CD8-positive, alpha-beta memory T cell (primary cell): ENCODE data around the gene ELAVL1. TPM values are rescaled to one million over a fixed set of nuclear protein-coding genes. Genes with fewer than 3 reads are reported as not detected.
"Not testable (repeated sequence)": the region's sequence is repeated elsewhere in the genome, so short reads cannot be mapped to it uniquely, and the experiment has no call there.

Experiments
- CTCF ChIA-PET: fragments of 350-600 bp; sonication (Branson Sonifier 250); formaldehyde crosslinking; loops from one replicate; lab custom pipeline; 2021; ENCODE audit warnings: antibody characterized with exemption; lab: Charles Lee
- POLR2A ChIA-PET: fragments of 350-600 bp; sonication (Branson Sonifier 250); formaldehyde crosslinking; loops from one replicate; lab custom pipeline; 2021; ENCODE audit warnings: antibody characterized with exemption; lab: Charles Lee
- DNase-seq, 5 donors: peaks; one replicate each; pipeline versions ENCODE4 v3.0.0 to v3.0.0-alpha.2; 2020 to 2022; ENCODE audit warnings: mixed read lengths in 1 of 5
- H3K27ac ChIP-seq: one replicate; pipeline ENCODE4 v1.7.0; 2013; ENCODE audit warnings: low read depth, mild to moderate bottlenecking, low read length, moderate library complexity
- H3K27me3 ChIP-seq: 2 replicates; pipeline ENCODE4 v1.7.0; 2013; ENCODE audit warnings: low read length, mild to moderate bottlenecking; ENCODE audit not compliant: insufficient read depth, poor library complexity, severe bottlenecking
- H3K36me3 ChIP-seq: 2 replicates; pipeline ENCODE4 v1.7.0; 2013; ENCODE audit warnings: mild to moderate bottlenecking, low read length, moderate library complexity; ENCODE audit not compliant: insufficient read depth
- H3K4me1 ChIP-seq: 2 replicates; pipeline ENCODE4 v1.7.0; 2013; ENCODE audit warnings: mild to moderate bottlenecking, low read length, moderate library complexity; ENCODE audit not compliant: insufficient read depth
- H3K4me3 ChIP-seq: 2 replicates; pipeline ENCODE4 v1.7.0; 2013; ENCODE audit warnings: mild to moderate bottlenecking, low read length
- H3K9me3 ChIP-seq: 2 replicates; pipeline ENCODE4 v1.7.0; 2013; ENCODE audit warnings: mild to moderate bottlenecking, low read length
- H3K27ac Mint-ChIP-seq, 8 donors: one replicate each; pipeline ENCODE4 v1.8.0; 2020 to 2021; ENCODE audit warnings: mixed read lengths in 8 of 8, mild to moderate bottlenecking in 6 of 8, inconsistent platforms in 3 of 8, moderate library complexity in 3 of 8
- H3K27me3 Mint-ChIP-seq, 2 donors: one replicate each; pipeline ENCODE4 v1.8.0; 2020 to 2021; ENCODE audit warnings: mixed read lengths in 2 of 2, mild to moderate bottlenecking in 1 of 2, moderate library complexity in 1 of 2
- H3K36me3 Mint-ChIP-seq, 3 donors: one replicate each; pipeline ENCODE4 v1.8.0; 2020 to 2021; ENCODE audit warnings: mixed read lengths in 3 of 3, inconsistent platforms in 1 of 3, mild to moderate bottlenecking in 1 of 3
- H3K4me1 Mint-ChIP-seq, 3 donors: one replicate each; pipeline ENCODE4 v1.8.0; 2020 to 2021; ENCODE audit warnings: mixed read lengths in 3 of 3, inconsistent platforms in 1 of 3, mild to moderate bottlenecking in 1 of 3
- H3K4me3 Mint-ChIP-seq, 7 donors: one replicate each; pipeline ENCODE4 v1.8.0; 2020 to 2021; ENCODE audit warnings: mixed read lengths in 7 of 7, mild to moderate bottlenecking in 6 of 7, moderate library complexity in 4 of 7, inconsistent platforms in 2 of 7
- H3K9me3 Mint-ChIP-seq, 5 donors: one replicate each; pipeline ENCODE4 v1.8.0; 2020 to 2022; ENCODE audit warnings: mixed read lengths in 5 of 5, mild to moderate bottlenecking in 3 of 5, moderate library complexity in 2 of 5, inconsistent platforms in 1 of 5
- polyA plus RNA-seq: library from polyadenylated mRNA; unstranded; fragments of 300-500 nt; fragmentation: Illumina TruSeq; gene quantifications from one replicate; pipeline ENCODE4 v1.2.3, GENCODE V29; 2021
- total RNA-seq, 2 experiments: library from RNA; stranded (reverse); gene quantifications; one replicate each; pipeline ENCODE4 v1.2.3, GENCODE V29; 2021

ELAVL1 gene
- total and polyA plus RNA-seq, 3 experiments from 2014 or later: 63.3 to 164 (median 156) TPM

DNA sequence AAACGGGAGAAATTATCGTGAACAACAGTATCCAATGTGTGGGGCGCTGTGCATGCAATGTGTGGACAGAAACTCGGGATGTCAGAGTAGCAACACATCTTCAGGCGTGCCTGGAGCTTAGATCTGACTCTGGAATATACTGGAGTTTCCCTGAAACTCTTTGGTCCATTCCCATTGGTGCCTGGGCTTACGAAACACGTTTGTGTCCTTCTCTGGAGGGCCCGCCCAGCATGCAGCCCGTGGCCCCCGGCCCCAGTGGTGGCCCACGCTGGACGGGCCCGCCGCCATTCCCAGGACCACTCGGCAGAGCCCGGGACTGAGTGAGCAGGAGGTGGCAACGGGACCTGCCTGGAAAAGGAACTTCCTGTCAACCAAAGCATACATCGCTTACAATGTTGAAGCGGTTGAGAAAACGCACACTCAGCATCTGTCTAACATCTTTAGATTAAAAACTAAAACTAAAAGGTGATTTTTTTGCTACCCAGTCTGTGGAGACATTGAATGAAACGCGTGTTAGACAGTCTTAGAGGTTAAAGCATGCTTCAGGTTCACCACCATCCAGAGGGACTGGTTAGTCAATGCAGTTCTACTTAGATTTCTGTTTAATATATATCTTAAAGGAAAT is 42.7 kb downstream of the ELAVL1 start:
- Histone ChIP-seq H3K27ac (no peak overlapping the region), H3K27me3 (no peaks in the 10 kb centered on the region), H3K36me3 (peaks cover 5% of the 10 kb centered on the region), H3K4me1 (no peaks in the 10 kb centered on the region), H3K9me3 (no peaks in the 10 kb centered on the region), H3K4me3 (no peak overlapping the region)
- CTCF ChIA-PET: no interaction called here
- H3K27me3 Mint-ChIP-seq: peaks cover 0 to 1% of the 10 kb centered on the region in 2 donors
- H3K9me3 Mint-ChIP-seq: no peaks in the 10 kb centered on the region
- no peak overlapping the region for H3K4me3 Mint-ChIP-seq
- H3K4me1 Mint-ChIP-seq: no peaks in the 10 kb centered on the region
- H3K27ac Mint-ChIP-seq: peak overlapping the region in 1 of 8 donors; percentile 38
- H3K36me3 Mint-ChIP-seq: peaks cover 4 to 71% (median 7%) of the 10 kb centered on the region in 3 donors
- POLR2A ChIA-PET: no interaction called here
- DNase-seq: no peak

DNA sequence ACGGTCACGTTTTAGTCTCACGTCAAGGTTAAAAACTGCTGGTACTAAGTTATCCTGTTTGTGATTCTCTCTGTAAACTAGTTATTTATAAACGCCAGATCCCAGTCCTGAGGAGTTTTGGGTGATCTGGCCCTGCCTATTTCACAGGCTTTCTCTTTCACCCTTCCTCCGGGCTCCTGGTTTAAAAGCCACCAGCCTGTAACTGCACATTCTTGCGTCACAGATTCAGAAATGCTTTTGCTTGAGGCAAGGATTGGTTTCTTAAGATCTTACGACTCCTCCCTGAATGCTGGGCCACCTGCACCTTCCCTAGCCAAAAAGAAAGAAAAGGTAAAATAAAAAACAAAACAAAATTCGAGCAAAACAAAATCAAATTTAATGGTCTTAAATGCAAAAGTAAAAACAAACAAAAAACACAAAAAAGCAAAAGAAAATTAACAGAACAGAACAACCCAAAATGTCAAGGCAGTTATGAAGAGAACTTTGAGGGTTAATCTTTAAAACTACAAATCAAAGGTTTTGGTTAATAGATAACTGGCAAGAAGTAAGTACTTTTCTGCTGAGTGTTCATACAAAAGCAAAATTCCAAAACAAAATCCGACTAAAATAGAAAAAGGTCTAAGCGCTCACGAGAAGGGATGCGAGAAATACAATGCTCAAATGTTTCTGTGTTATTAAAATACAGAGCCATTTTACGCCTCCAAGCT is 43.4 kb downstream of the ELAVL1 start:
- Mint-ChIP-seq H3K27ac (peak overlapping the region in 1 of 8 donors; percentile 56), H3K27me3 (peaks cover 0 to 1% of the 10 kb centered on the region in 2 donors), H3K36me3 (peaks cover 4 to 66% (median 7%) of the 10 kb centered on the region in 3 donors), H3K9me3 (no peaks in the 10 kb centered on the region), H3K4me1 (no peaks in the 10 kb centered on the region), H3K4me3 (no peak overlapping the region)
- ChIA-PET CTCF (no interaction called here), POLR2A (no interaction called here)
- no peak overlapping the region for H3K27ac ChIP-seq
- peaks cover 5% of the 10 kb centered on the region for H3K36me3 ChIP-seq
- H3K27me3 ChIP-seq: no peaks in the 10 kb centered on the region
- H3K4me1 ChIP-seq: no peaks in the 10 kb centered on the region
- no peak for DNase-seq
- H3K4me3 ChIP-seq: no peak overlapping the region
- no peaks in the 10 kb centered on the region for H3K9me3 ChIP-seq

DNA sequence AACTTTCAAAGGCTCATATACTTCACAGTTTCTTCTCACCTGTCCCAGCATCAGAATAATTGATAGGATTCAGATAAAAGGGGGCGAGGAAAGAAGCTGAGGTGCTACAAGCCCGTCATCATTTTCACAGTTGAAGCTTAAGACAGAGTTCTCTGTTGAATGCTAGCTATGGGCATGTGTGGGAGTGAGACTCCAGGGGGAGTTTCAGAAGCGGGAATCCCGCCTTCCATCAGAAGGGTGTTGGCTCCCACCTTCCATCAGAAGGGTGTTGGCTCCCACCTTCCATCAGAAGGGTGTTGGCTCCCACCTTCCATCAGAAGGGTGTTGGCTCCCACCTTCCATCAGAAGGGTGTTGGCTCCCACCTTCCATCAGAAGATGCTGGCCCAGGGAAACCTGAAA is 44.4 kb downstream of the ELAVL1 start:
- H3K36me3 ChIP-seq, CTCF ChIA-PET, H3K27me3 ChIP-seq, H3K4me1 ChIP-seq, H3K4me3 ChIP-seq, H3K4me1 Mint-ChIP-seq, H3K9me3 ChIP-seq, H3K27me3 Mint-ChIP-seq, H3K27ac ChIP-seq, DNase-seq, POLR2A ChIA-PET, H3K9me3 Mint-ChIP-seq, H3K4me3 Mint-ChIP-seq, H3K27ac Mint-ChIP-seq: not testable (repeated sequence)
- H3K36me3 Mint-ChIP-seq: peaks cover 4 to 57% (median 4%) of the 10 kb centered on the region in 3 donors

DNA sequence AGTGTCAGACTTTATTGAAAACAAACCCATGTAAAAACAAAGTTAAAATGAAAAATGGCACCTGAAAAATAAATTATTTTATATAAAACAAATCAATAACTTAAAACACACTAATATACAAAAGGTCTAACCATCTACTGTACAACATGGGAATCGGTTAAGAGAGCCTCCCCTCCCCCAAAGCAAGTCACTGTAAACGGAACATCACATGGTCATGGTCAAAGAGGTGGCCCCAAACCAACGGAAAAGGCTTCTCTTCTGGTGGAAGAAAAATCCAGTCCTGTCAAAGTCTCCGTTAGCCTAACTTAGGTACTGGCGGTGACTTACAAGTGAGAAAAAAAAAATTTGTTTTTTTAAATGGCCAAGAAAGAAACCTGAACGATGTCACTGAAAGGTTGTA is 46.2 kb downstream of the ELAVL1 start:
- no peak for DNase-seq
- no peak overlapping the region for H3K27ac ChIP-seq
- no peaks in the 10 kb centered on the region for H3K4me1 ChIP-seq
- H3K9me3 Mint-ChIP-seq: no peaks in the 10 kb centered on the region
- no peak overlapping the region for H3K4me3 Mint-ChIP-seq
- ChIA-PET CTCF (interaction anchor here (1.3 kb wide), 1 partner anchor 15 kb away, joined by 5 read pairs; the partner anchor contains the start of gene TIMM44), POLR2A (no interaction called here)
- peaks cover 4 to 43% (median 4%) of the 10 kb centered on the region in 3 donors for H3K36me3 Mint-ChIP-seq
- no peaks in the 10 kb centered on the region for H3K4me1 Mint-ChIP-seq
- H3K36me3 ChIP-seq: peaks cover 5% of the 10 kb centered on the region
- no peaks in the 10 kb centered on the region for H3K9me3 ChIP-seq
- peak overlapping the region in 1 of 8 donors; percentile 73 for H3K27ac Mint-ChIP-seq
- no peaks in the 10 kb centered on the region for H3K27me3 Mint-ChIP-seq
- H3K27me3 ChIP-seq: no peaks in the 10 kb centered on the region
- H3K4me3 ChIP-seq: no peak overlapping the region

DNA sequence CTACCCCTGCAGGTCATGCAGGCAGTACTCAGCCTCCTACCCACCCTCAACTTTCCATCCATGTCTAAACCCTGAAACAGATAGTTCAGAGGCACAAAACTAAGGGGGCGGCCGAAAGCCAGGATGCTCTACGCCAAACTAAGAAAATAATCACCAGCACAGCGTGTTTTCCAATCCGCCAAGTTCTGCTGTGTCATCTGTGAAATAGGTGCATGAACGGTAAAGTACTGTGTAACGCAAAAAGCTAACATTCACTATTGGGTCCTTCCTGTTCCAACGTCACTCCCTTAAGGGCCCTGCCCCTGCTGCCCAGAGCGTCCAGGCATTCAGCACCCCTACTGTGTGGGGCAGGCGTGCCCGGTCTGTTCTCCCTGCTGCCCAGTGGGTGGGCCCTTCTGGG is 49.7 kb downstream of the ELAVL1 start:
- Histone ChIP-seq H3K27me3 (no peaks in the 10 kb centered on the region), H3K4me1 (no peaks in the 10 kb centered on the region), H3K9me3 (no peaks in the 10 kb centered on the region), H3K4me3 (no peak overlapping the region), H3K27ac (no peak overlapping the region), H3K36me3 (no peaks in the 10 kb centered on the region)
- ChIA-PET POLR2A (interaction anchor here (0.7 kb wide), 1 partner anchor 443 kb away, joined by 9 read pairs; no protein-coding TSS in a partner anchor), CTCF (no interaction called here)
- no peaks in the 10 kb centered on the region for H3K9me3 Mint-ChIP-seq
- peaks cover 0 to 16% (median 0%) of the 10 kb centered on the region in 3 donors for H3K36me3 Mint-ChIP-seq
- no peak overlapping the region for H3K4me3 Mint-ChIP-seq
- peak overlapping the region in 1 of 8 donors; percentile 77 for H3K27ac Mint-ChIP-seq
- no peaks in the 10 kb centered on the region for H3K27me3 Mint-ChIP-seq
- H3K4me1 Mint-ChIP-seq: no peaks in the 10 kb centered on the region
- DNase-seq: no peak

DNA sequence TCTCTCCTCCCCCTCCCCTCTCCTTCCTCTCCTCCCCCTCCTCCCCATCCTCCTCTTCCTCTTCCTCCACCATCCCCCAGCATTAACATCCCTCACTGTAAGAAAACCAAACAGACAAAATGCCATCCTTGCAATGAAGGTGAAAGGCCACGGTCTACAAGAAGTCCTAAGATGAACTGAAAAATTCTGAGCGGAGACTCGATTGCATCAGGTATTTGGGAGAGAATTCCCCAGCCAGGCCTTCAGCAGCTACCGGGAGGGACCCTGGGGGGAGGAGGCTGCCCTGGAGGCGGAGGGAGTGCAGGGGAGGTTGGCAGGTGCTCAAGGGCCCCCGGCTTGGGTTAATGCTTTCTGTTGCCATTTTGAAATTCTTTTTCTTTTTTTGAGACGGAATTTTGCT is 51.9 kb downstream of the ELAVL1 start:
- H3K27me3 Mint-ChIP-seq: no peaks in the 10 kb centered on the region
- no peak for DNase-seq
- POLR2A ChIA-PET: no interaction called here
- no peaks in the 10 kb centered on the region for H3K36me3 ChIP-seq
- no peak overlapping the region for H3K27ac Mint-ChIP-seq
- H3K4me1 ChIP-seq: no peaks in the 10 kb centered on the region
- no peaks in the 10 kb centered on the region for H3K4me1 Mint-ChIP-seq
- no peak overlapping the region for H3K4me3 ChIP-seq
- H3K36me3 Mint-ChIP-seq: peaks cover 0 to 8% (median 0%) of the 10 kb centered on the region in 3 donors
- H3K4me3 Mint-ChIP-seq: no peak overlapping the region
- H3K27me3 ChIP-seq: no peaks in the 10 kb centered on the region
- CTCF ChIA-PET: interaction anchor here (1.4 kb wide), 1 partner anchor 9 kb away, joined by 6 read pairs; no protein-coding TSS in a partner anchor
- H3K27ac ChIP-seq: no peak overlapping the region
- H3K9me3 ChIP-seq: no peaks in the 10 kb centered on the region
- no peaks in the 10 kb centered on the region for H3K9me3 Mint-ChIP-seq

DNA sequence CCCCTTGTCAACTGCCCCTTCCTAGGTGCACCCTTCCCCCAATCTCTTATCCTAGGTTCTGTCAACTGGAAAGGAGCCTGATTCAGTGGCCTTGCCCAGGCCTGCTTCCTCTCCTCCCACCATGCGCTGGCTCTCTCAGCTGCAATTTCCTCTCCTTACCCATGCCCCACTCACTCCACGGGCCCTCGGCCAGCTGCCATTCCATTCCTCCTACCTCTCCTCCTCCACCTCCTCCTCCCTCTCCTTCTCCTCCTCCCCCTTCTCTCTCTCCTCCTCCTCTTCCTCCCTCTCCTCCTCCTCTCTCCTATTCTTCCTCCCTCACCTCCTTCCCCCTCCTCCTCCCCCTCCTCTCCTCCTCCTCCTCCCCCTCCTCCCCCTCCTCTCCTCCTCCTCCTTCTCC is 52.4 kb downstream of the ELAVL1 start:
- DNase-seq: no peak
- POLR2A ChIA-PET: no interaction called here
- CTCF ChIA-PET: no interaction called here

DNA sequence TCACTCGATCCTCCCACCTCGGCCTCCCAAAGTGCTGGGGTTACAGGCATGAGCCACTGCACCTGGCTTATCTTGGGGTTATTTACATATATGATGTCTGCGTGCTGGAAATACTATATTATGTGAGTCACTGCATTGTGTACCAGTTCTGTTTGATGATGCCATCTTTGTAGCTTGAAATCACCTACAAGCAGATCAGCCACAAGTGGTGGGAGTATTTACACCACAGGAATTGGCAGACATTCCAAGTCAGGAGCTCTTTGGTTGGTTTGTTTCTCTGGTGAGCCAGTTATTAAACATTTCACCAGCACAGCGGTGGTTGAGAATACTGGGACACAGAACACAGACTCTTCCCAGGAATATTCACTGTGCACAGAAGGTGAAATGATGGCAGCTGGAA is 57.5 kb downstream of the ELAVL1 start:
- H3K9me3 ChIP-seq: no peaks in the 10 kb centered on the region
- H3K4me1 Mint-ChIP-seq: peaks cover 6 to 14% (median 13%) of the 10 kb centered on the region in 3 donors

More for the DNA sequence above, 52.4 kb downstream of the ELAVL1 start:
- Mint-ChIP-seq H3K4me1 (no peaks in the 10 kb centered on the region), H3K27ac (no peak overlapping the region), H3K4me3 (no peak overlapping the region), H3K27me3 (no peaks in the 10 kb centered on the region), H3K36me3 (peaks cover 0 to 4% (median 0%) of the 10 kb centered on the region in 3 donors), H3K9me3 (no peaks in the 10 kb centered on the region)
- H3K4me3 ChIP-seq: no peak overlapping the region
- H3K9me3 ChIP-seq: no peaks in the 10 kb centered on the region
- H3K4me1 ChIP-seq: no peaks in the 10 kb centered on the region
- no peaks in the 10 kb centered on the region for H3K36me3 ChIP-seq
- no peaks in the 10 kb centered on the region for H3K27me3 ChIP-seq
- no peak overlapping the region for H3K27ac ChIP-seq

More for the DNA sequence above, 57.5 kb downstream of the ELAVL1 start:
- Histone ChIP-seq H3K27me3 (no peaks in the 10 kb centered on the region), H3K4me3 (no peak overlapping the region), H3K36me3 (no peaks in the 10 kb centered on the region), H3K27ac (no peak overlapping the region), H3K4me1 (peaks cover 2% of the 10 kb centered on the region)
- H3K27me3 Mint-ChIP-seq: peaks cover 0 to 2% of the 10 kb centered on the region in 2 donors
- H3K27ac Mint-ChIP-seq: no peak overlapping the region
- H3K4me3 Mint-ChIP-seq: no peak overlapping the region
- no peak for DNase-seq
- H3K36me3 Mint-ChIP-seq: peaks cover 0 to 6% (median 0%) of the 10 kb centered on the region in 3 donors
- POLR2A ChIA-PET: interaction anchor here (0.5 kb wide), 1 partner anchor 576 kb away, joined by 5 read pairs; no protein-coding TSS in a partner anchor
- CTCF ChIA-PET: no interaction called here
- H3K9me3 Mint-ChIP-seq: no peaks in the 10 kb centered on the region
